Activated CD8-positive, alpha-beta memory T cell treated with anti-CD3 and anti-CD28 coated beads for 1 hour (primary cell): ENCODE measurements around the gene RASSF4.

Experiments used
- DNase-seq, 2 donors: peaks; one replicate each; pipeline ENCODE4 v3.0.0-alpha.2; 2020; ENCODE audit warnings: low read depth in 1 of 2; ENCODE audit errors: extremely low read depth in 1 of 2

The RASSF4 gene

DNA sequence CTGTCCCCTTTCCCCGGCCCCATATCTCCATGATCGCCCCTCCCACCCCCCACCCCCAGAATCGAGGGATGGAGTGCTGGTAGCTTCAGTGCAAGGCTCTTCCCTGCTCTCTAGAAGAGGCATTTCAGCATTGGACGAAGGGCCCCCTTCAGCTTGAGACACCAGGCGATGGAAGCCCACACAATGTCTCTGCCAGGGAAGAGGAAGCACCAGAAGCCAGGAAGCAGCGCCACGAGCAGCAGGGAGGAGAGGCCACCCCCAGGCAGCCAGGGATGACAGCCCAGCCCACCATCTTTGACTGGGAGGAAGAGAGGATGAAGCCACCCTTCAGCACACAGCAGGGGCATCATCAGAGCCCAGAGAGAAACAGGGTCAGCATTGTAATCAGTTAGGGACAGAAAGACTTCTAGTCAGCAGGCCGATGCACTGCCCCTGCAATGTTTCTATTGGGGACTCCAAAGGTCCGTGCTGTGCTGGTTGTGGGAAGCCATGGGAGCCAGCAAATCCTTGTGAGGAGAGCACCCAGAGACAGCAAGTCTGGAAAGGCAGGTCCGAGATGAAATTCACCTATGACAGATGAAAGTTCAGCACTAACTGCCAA lies 32.8 kb upstream of the RASSF4 start:
- DNase-seq: no peak

GRCh38 chr10:44927352-44927751 lies 32.2 kb upstream of the RASSF4 start:
- no peak for DNase-seq

DNA sequence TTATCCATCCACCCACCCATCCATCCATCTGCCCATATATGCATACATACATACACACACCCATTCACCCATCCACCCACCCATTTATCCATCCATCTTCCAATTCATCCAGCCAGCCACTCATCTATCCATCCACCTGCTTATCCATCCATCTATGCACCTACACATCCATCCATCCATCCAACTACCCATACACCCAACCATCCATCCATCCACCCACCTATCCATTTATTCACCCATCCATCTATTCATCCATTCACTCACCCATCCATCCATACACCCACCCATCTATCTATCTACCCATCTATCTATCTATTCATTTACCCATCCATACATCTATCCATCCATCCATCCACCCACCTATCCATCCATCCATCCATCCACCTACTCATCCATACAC lies 31.1 kb upstream of the RASSF4 start:
- no peak for DNase-seq

- no peak for DNase-seq
Observed at GRCh38 chr10:44929356-44930255, 30.0 kb upstream of the RASSF4 start.

- no peak for DNase-seq
Observed at GRCh38 chr10:44930904-44931620, 28.5 kb upstream of the RASSF4 start.

DNA sequence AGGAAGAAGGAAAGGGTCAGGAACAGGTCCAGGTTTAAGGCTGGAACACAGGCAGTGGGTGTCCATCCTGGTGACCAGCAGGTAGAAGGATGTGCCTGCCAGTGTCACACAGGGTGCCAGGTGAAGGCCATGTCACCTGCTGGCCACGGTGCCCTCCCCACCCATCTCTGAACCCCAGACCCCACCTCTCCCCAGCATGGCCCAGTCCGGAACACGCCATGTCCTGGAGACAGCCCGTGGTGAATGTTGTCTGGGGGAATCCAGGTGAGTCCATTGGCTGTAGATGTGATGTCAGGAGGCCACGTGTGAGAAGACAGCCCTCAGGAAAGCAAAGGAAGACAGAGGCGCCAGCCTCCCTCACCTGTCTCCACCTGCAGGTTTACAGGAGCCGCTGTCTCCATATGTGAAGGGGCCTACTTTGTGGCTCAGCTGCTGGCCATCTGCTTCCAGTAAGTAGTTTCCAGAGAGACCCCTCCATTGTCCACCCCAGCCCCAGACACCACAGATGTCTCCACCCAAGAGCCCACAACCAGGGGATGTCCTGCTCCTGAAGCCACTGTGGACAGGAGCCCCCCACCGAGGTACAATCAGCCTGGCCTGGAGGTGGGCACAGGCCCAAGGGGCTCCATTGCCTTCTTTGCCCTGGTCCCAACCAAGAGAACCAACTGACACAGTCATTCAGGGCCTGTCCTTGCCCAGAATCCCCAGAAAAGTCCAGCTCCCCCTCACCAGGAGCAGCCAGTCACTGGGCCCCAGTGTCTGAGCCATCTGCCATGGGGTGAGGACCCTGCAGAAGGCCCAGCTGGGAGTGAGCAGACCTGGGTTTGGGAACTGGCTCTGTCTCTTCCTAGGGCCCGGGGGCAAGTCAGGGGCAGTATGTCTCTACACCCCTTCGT lies 27.7 kb upstream of the RASSF4 start:
- DNase-seq: no peak

GRCh38 chr10:44932517-44933450 lies 26.8 kb upstream of the RASSF4 start:
- DNase-seq: peak; percentile 57 to 70

DNA sequence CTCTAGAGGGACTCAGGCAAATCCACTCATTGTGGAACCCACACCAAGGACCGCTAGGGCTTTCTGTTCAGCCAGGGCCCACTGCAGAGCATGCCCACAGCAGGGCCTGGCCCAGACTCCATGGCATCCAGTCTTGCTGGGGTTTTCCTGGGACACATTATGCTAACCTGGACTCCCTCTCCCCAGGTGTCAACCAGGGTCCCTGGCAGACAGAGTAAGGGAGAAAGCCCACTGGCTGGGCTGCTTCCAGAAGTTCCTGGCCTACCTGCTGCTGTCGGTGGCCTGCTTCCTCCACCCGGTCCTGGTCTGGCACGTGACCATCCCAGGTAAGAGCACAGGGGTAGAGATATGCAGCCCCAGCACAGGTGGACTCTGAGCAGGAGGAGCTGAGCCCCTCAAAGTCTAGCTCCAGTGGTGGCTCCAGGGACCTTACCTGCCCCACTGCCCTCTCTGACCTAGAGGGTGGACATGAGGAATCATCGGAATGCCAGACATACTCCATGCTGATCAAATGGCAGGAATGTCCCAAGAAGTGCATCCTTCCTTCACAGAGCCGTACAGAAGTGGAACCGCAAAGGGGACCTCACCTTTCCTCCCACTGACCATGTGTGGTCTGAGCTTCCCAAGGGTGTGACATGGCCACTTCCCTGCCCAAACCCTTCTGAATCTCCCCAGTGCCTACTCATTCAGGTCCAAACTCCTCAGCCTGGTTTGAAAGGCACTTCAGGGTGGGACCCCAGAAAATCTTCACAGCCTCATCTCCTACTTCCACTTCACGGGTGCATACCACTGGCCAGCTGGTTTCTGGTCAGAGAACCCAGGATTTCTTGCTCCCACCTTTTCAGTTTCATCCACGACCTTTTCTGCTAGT lies 25.9 kb upstream of the RASSF4 start:
- DNase-seq: no peak

DNA sequence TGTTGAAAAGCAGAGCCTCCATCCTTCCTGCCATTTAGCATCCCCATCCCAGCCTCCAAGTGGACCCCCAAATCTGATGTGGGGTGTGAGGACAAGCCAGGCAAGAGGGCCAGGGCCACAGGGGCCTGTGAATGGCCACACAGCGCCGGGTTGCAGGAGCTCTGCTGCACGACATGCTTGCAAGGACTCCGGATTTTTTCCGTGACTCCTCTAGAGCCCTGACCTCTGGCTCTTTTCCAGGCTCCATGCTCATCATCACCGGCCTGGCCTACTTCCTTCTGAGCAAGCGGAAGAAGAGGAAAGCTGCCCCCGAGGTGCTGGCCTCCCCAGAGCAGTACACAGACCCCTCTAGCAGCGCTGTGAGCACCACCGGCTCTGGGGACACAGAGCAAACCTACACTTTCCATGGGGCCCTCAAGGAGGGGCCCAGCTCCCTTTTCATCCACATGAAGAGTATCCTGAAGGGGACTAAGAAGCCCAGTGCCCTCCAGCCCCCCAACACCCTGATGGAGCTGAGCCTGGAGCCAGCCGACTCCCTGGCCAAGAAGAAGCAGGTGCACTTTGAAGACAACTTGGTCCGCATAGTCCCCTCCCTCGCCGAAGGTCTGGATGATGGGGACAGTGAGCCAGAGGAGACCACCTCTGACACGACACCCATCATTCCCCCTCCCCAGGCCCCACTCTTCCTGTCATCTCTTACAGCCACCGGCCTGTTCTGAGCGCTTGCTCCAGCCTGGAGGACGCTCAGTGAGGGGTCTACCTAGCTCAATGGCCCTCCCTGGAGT lies 25.0 kb upstream of the RASSF4 start:
- DNase-seq: no peak

DNA sequence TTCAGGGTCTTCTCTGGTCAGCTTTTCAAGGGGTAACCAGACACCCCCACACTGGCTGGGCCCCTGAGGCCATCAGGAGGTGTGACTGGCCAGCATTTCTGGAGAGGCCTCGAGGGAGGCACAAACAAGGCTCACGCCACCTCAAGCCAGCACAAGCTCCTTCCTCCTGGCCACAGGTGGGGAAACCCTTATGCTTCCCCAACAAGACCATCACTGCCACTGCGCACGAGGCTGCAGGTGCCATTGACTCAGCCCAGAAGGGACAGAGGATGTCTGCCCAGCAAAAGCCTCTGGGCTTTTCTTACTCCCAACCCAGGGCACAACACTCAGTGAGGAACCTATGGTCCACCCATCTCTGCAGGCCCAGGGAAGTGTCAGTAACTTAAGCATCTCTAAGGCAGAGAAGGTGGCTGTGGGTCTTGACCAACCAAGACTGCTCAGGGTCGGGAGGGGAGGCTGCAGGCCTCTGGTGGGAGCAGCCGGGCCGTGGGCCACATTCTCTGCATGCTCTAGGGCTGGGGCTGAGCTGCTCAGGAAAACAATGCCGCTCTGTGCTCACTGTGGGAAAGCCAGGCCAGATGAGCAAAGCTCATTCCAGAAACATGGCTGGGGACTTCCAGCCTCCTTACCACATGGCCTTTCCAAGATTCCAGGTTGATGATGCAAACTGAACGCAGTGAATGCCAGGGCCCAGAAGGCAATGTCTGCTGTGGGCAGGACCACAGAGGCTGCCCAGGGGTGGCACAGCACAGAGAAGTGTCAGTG lies 24.2 kb upstream of the RASSF4 start:
- no peak for DNase-seq

- no peak for DNase-seq
Observed at GRCh38 chr10:44935966-44936295, 23.7 kb upstream of the RASSF4 start.

GRCh38 chr10:44936314-44936975 lies 23.2 kb upstream of the RASSF4 start:
- DNase-seq: no peak

DNA sequence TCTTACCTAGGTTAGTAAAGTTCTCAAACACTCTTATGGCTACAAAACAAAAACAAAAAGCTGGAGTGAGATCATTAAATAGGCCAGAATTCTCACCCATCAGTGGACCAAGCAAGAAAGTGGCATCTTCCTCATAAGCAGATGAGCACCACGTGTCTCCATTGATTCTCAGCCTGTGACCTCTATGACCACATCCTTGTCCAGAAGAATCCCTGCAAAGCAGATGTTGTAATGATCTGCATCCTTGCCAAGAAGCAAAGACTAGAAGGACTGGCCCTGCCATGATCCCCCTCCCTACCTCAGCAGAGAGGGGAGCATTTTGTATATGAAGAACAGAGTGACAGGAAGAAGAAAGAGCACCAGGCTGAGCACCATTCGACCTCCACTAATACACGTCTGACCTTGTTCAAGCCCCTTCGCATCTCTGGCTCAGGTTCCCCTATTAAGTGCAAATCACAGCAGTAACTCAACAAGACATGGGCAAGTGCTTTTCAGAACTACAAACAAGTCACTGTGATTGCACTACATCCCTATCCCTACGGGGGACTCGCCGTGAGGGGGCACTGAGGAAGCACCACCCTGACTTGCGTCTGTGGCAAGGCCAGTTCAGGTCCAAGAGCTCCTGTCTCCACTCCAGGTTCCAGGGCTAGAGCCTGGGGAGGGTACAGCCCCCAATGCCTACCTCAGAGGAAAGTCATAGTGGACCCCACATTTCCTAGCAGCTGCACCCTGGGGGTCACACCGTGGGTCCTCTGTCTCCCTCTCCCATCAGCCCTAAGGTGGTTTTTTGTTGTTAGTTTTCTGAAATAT lies 22.2 kb upstream of the RASSF4 start:
- no peak for DNase-seq

- DNase-seq: no peak
Observed at GRCh38 chr10:44938956-44939355, 20.6 kb upstream of the RASSF4 start.

- DNase-seq: no peak
Observed at GRCh38 chr10:44939691-44940401, 19.8 kb upstream of the RASSF4 start.
